ENCODE results near the gene TYRO3. TPM values are rescaled to one million over a fixed set of nuclear protein-coding genes. Genes with fewer than 3 reads are reported as not detected.

Gene TYRO3
- total and polyA plus RNA-seq, 2 experiments from 2014 or later, result 5.2 to 7.9 TPM

DNA sequence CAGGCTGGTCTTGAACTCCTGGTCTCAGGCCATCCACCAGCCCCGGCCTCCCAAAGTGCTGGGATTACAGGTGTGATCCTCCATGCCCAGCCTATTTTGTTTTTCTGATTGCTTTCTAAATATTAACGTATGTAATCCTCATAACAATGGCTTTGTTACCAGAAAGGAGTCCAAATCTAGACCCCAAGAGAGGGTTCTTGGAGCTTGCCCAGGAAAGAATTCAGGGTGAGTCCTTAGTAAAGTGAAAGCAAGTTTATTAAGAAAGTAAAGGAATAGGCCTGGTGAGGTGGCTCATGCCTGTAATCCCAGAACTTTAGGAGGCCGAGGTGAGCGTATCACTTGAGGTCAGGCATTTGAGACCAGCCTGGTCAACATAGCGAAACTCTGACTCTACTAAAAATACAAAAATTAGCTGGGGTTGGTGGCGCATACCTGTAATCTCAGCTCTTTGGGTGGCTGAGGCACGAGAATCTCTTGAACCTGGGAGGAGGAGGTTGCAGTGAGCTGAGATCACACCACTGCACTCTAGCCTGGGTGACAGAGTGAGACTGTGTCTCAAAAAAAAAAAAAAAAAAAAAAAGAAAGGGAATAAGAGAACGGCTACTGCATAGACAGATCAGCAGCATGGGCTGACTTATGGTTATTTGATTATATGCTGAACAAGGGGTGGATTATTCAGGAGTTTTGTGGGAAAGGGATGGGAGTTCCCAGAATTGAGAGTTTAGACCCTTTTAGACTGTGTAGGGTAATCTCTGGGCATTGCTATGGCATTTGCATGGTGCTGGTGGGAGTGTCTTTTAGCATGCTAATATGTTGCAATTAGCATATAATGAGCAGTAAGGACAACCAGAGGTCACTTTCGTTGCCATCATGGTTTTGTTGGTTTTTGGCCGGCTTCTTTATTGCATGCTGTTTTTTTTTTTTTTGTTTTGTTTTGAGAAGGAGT, 36.1 kb downstream of the TYRO3 start:
- no peaks in the 10 kb centered on the region for H3K36me3 ChIP-seq (ENCODE audit: low read depth)
- WGBS, 2 experiments (ENCODE audit: low coverage in 1 of 2, low lambda C conversion rate in 2 of 2, missing lambda C conversion rate in 2 of 2), result 83 to 87% methylated on average over 10 of the region's 10 CpGs
- H2AFZ ChIP-seq, result no peak overlapping the region
- no peak overlapping the region for H3K9ac ChIP-seq
- no peaks in the 10 kb centered on the region for H3F3A ChIP-seq (ENCODE audit: insufficient read depth)
- H3K27me3 ChIP-seq (replicated peaks; ENCODE audit: insufficient read depth), result no peaks in the 10 kb centered on the region
- DNase-seq, result no peak
- H3K9me3 ChIP-seq (ENCODE audit: low read depth), result no peaks in the 10 kb centered on the region
- no peak overlapping the region for H3K27ac ChIP-seq
- no peaks in the 10 kb centered on the region for H3K4me1 ChIP-seq (ENCODE audit: insufficient read depth)
- no peak overlapping the region for H3K4me3 ChIP-seq
- H3K9me2 ChIP-seq (ENCODE audit: insufficient read depth), result no peaks in the 10 kb centered on the region
- in situ Hi-C loops (cut with MboI), result no loop called here
- no peak overlapping the region for H3K4me2 ChIP-seq (ENCODE audit: unreplicated experiment)
- no peaks in the 10 kb centered on the region for H3K79me2 ChIP-seq (ENCODE audit: insufficient read depth)
- H4K20me1 ChIP-seq (ENCODE audit: insufficient read depth), result no peaks in the 10 kb centered on the region
- no peak for TF ChIP-seq EZH2 (IDR thresholded peaks at IDR 0.05; ENCODE audit: insufficient read depth, poor library complexity, severe bottlenecking)
- TF ChIP-seq EZH2phosphoT487 (IDR thresholded peaks at IDR 0.05; ENCODE audit: insufficient read depth, low read depth), result no peak

GRCh38 chr15:41596972-41597371, 38.0 kb downstream of the TYRO3 start:
- Histone ChIP-seq H3K4me3 (no peak overlapping the region), H3K36me3 (ENCODE audit: low read depth) (no peaks in the 10 kb centered on the region), H3K4me1 (ENCODE audit: insufficient read depth) (no peaks in the 10 kb centered on the region), H3K9ac (no peak overlapping the region), H3K27ac (no peak overlapping the region), H3F3A (ENCODE audit: insufficient read depth) (no peaks in the 10 kb centered on the region), H2AFZ (no peak overlapping the region), H4K20me1 (ENCODE audit: insufficient read depth) (no peaks in the 10 kb centered on the region), H3K79me2 (ENCODE audit: insufficient read depth) (no peaks in the 10 kb centered on the region), H3K27me3 (replicated peaks; ENCODE audit: insufficient read depth) (no peaks in the 10 kb centered on the region), H3K9me3 (ENCODE audit: low read depth) (no peaks in the 10 kb centered on the region), H3K9me2 (ENCODE audit: insufficient read depth) (no peaks in the 10 kb centered on the region), H3K4me2 (ENCODE audit: unreplicated experiment) (no peak overlapping the region)
- in situ Hi-C loops (cut with MboI), result no loop called here
- no peak for TF ChIP-seq EZH2phosphoT487 (IDR thresholded peaks at IDR 0.05; ENCODE audit: insufficient read depth, low read depth)
- no peak for TF ChIP-seq EZH2 (IDR thresholded peaks at IDR 0.05; ENCODE audit: insufficient read depth, poor library complexity, severe bottlenecking)
- WGBS, 2 experiments (ENCODE audit: low coverage in 1 of 2, low lambda C conversion rate in 2 of 2, missing lambda C conversion rate in 2 of 2), result 89 to 91% methylated on average over 4 of the region's 4 CpGs
- no peak for DNase-seq

DNA sequence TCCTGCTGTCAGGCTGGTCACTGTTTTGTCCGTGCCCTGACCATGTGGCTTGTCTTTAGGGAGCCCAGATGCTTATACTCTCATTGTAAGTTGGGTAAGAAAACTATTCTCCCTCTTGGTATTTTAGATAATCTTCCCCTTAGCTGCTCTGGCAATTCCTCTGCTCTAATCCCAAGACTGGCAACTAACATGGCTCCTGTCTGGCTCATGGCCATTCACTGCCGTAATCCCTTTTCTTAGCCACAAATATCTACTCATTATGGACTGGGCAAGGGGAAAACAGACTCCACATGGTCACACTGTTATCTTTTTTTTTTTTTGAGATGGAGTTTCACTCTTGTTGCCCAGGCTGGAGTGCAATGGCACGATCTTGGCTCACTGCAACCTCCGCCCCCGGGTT, 38.8 kb downstream of the TYRO3 start:
- no peaks in the 10 kb centered on the region for H3F3A ChIP-seq (ENCODE audit: insufficient read depth)
- 69 to 80% methylated on average over 3 to 5 of the region's 5 CpGs for WGBS, 2 experiments (ENCODE audit: low coverage in 1 of 2, low lambda C conversion rate in 2 of 2, missing lambda C conversion rate in 2 of 2)
- H3K4me1 ChIP-seq (ENCODE audit: insufficient read depth), result no peaks in the 10 kb centered on the region; the same call in 1 of the 2 replicates
- no peaks in the 10 kb centered on the region for H3K79me2 ChIP-seq (ENCODE audit: insufficient read depth)
- H4K20me1 ChIP-seq (ENCODE audit: insufficient read depth), result no peaks in the 10 kb centered on the region
- no peak overlapping the region for H3K4me3 ChIP-seq
- no peaks in the 10 kb centered on the region for H3K36me3 ChIP-seq (ENCODE audit: low read depth)
- no peak overlapping the region for H2AFZ ChIP-seq
- TF ChIP-seq EZH2phosphoT487 (IDR thresholded peaks at IDR 0.05; ENCODE audit: insufficient read depth, low read depth) (no peak), EZH2 (IDR thresholded peaks at IDR 0.05; ENCODE audit: insufficient read depth, poor library complexity, severe bottlenecking) (no peak)
- no peak overlapping the region for H3K27ac ChIP-seq
- no peaks in the 10 kb centered on the region for H3K9me3 ChIP-seq (ENCODE audit: low read depth)
- H3K4me2 ChIP-seq (ENCODE audit: unreplicated experiment), result no peak overlapping the region
- in situ Hi-C loops (cut with MboI), result no loop called here
- no peak overlapping the region for H3K9ac ChIP-seq
- H3K27me3 ChIP-seq (replicated peaks; ENCODE audit: insufficient read depth), result no peaks in the 10 kb centered on the region
- H3K9me2 ChIP-seq (ENCODE audit: insufficient read depth), result no peaks in the 10 kb centered on the region
- DNase-seq, result no peak

DNA sequence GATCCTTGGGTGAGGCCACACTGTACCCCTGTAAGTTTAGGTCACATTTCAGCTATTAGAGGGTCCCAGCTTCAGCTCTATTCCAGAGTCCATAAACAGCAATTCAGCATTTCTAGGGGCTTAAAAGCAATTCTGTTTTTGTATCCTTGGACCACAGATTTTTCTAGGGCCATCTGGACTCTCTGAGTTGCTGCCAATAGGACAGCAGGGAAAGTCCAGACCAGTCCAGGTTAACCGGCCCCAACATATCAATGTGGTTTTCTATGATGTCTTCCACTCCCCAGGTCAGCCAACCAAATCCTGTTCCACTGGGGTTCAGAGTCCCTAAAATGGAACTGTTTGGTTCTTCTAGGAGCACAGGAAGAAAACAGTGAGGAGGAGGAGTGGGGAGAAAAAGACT, 40.0 kb downstream of the TYRO3 start:
- WGBS, 2 experiments (ENCODE audit: low coverage in 1 of 2, low lambda C conversion rate in 2 of 2, missing lambda C conversion rate in 2 of 2), result 50 to 67% methylated on average over 1 of the region's 1 CpG
- H3K9ac ChIP-seq, result no peak overlapping the region
- H3K36me3 ChIP-seq (ENCODE audit: low read depth), result no peaks in the 10 kb centered on the region
- no peak overlapping the region for H3K27ac ChIP-seq
- in situ Hi-C loops (cut with MboI), result no loop called here
- TF ChIP-seq EZH2phosphoT487 (IDR thresholded peaks at IDR 0.05; ENCODE audit: insufficient read depth, low read depth) (no peak), EZH2 (IDR thresholded peaks at IDR 0.05; ENCODE audit: insufficient read depth, poor library complexity, severe bottlenecking) (no peak)
- no peaks in the 10 kb centered on the region for H4K20me1 ChIP-seq (ENCODE audit: insufficient read depth)
- peaks cover 9% of the 10 kb centered on the region; the same call in 1 of the 2 replicates for H3F3A ChIP-seq (ENCODE audit: insufficient read depth)
- no peak for DNase-seq
- H3K9me2 ChIP-seq (ENCODE audit: insufficient read depth), result no peaks in the 10 kb centered on the region
- no peak overlapping the region for H3K4me2 ChIP-seq (ENCODE audit: unreplicated experiment)
- H2AFZ ChIP-seq, result no peak overlapping the region
- H3K27me3 ChIP-seq (replicated peaks; ENCODE audit: insufficient read depth), result no peaks in the 10 kb centered on the region
- no peaks in the 10 kb centered on the region for H3K79me2 ChIP-seq (ENCODE audit: insufficient read depth)
- no peak overlapping the region for H3K4me3 ChIP-seq
- peaks cover 7% of the 10 kb centered on the region for H3K4me1 ChIP-seq (ENCODE audit: insufficient read depth)
- H3K9me3 ChIP-seq (ENCODE audit: low read depth), result no peaks in the 10 kb centered on the region
